ENCODE results near the gene VTA1.
"Not testable (repeated sequence)": the region's sequence is repeated elsewhere in the genome, so short reads cannot be mapped to it uniquely, and the experiment has no call there.

VTA1 gene

GRCh38 chr6:142182004-142182403 is 34.9 kb downstream of the VTA1 start:
- POLR2A ChIA-PET = no interaction called here
- DNase-seq (ENCODE audit: extremely low spot score) = no peak
- no peak for TF ChIP-seq CTCF (IDR thresholded peaks at IDR 0.05; ENCODE audit: control extremely low read depth, extremely low read depth, low read depth, missing control alignments)
- CTCF ChIA-PET = interaction anchor here (1.1 kb wide), 3 partner anchors 10 to 26 kb away, joined by 3 read pairs; no protein-coding TSS in a partner anchor

- POLR2A ChIA-PET = no interaction called here
- CTCF ChIA-PET = no interaction called here
Measured at GRCh38 chr6:142183351-142183750, 36.3 kb downstream of the VTA1 start.

GRCh38 chr6:142184307-142184706 is 37.2 kb downstream of the VTA1 start:
- ChIA-PET POLR2A (no interaction called here), CTCF (no interaction called here)
- DNase-seq (ENCODE audit: extremely low spot score) = no peak
- TF ChIP-seq CTCF (IDR thresholded peaks at IDR 0.05; ENCODE audit: control extremely low read depth, extremely low read depth, low read depth, missing control alignments) = no peak

More at GRCh38 chr6:142183351-142183750, 36.3 kb downstream of the VTA1 start:
- TF ChIP-seq CTCF (IDR thresholded peaks at IDR 0.05; ENCODE audit: control extremely low read depth, extremely low read depth, low read depth, missing control alignments) = no peak
- no peak for DNase-seq (ENCODE audit: extremely low spot score)

- TF ChIP-seq CTCF (IDR thresholded peaks at IDR 0.05; ENCODE audit: control extremely low read depth, extremely low read depth, low read depth, missing control alignments) = no peak
- ChIA-PET CTCF (interaction anchor here (1.2 kb wide), 1 partner anchor 29 kb away, joined by 4 read pairs; no protein-coding TSS in a partner anchor), POLR2A (no interaction called here)
- DNase-seq (ENCODE audit: extremely low spot score) = no peak
Measured at GRCh38 chr6:142185641-142186040, 38.6 kb downstream of the VTA1 start.

- ChIA-PET CTCF (interaction anchor here (1.0 to 2.5 kb wide), 3 partner anchors 10 to 31 kb away, joined by 3 to 11 read pairs (median 4); no protein-coding TSS in a partner anchor), POLR2A (no interaction called here)
- DNase-seq (ENCODE audit: extremely low spot score) = no peak
- TF ChIP-seq CTCF (IDR thresholded peaks at IDR 0.05; ENCODE audit: control extremely low read depth, extremely low read depth, low read depth, missing control alignments) = no peak
Measured at GRCh38 chr6:142187209-142187608, 40.1 kb downstream of the VTA1 start.

GRCh38 chr6:142188341-142188740 is 41.3 kb downstream of the VTA1 start:
- POLR2A ChIA-PET; DNase-seq (ENCODE audit: extremely low spot score): not testable (repeated sequence)
- CTCF ChIA-PET = interaction anchor here (1.0 to 2.5 kb wide), 3 partner anchors 8 to 31 kb away, joined by 3 to 11 read pairs (median 3); no protein-coding TSS in a partner anchor

GRCh38 chr6:142189057-142189456 is 42.0 kb downstream of the VTA1 start:
- CTCF ChIA-PET = interaction anchor here (1.0 kb wide), 1 partner anchor 11 kb away, joined by 3 read pairs; no protein-coding TSS in a partner anchor
- DNase-seq (ENCODE audit: extremely low spot score) = no peak
- POLR2A ChIA-PET = no interaction called here
- no peak for TF ChIP-seq CTCF (IDR thresholded peaks at IDR 0.05; ENCODE audit: control extremely low read depth, extremely low read depth, low read depth, missing control alignments)

Data from GM10248 (cell line).